ENCODE data around the gene CCBE1.

CCBE1 gene

GRCh38 chr18:59575995-59576394 lies 121.2 kb downstream of the CCBE1 start:
- Histone ChIP-seq H3K36me3 (ENCODE audit: control insufficient read depth in 1 of 2, insufficient read depth in 2 of 2, low read depth in 1 of 2, low read length in 2 of 2) (no peaks in the 10 kb centered on the region), H3K14ac (ENCODE audit: low read length in 2 of 2) (no peak overlapping the region), H3K4me3 (ENCODE audit: insufficient read depth in 1 of 2, low read depth in 1 of 2, low read length in 2 of 2) (no peak overlapping the region), H3K9ac (ENCODE audit: low read length) (no peak overlapping the region), H2AFZ (ENCODE audit: low read depth, low read length) (no peak overlapping the region), H4K8ac (ENCODE audit: low read length) (no peak overlapping the region), H4K91ac (ENCODE audit: low read length) (no peak overlapping the region), H3K4me2 (ENCODE audit: low read length, poor library complexity, severe bottlenecking) (no peak overlapping the region), H3K79me1 (replicated peaks; ENCODE audit: low read length, poor library complexity, severe bottlenecking) (no peaks in the 10 kb centered on the region), H3K9me3 (ENCODE audit: control insufficient read depth, low read length) (no peaks in the 10 kb centered on the region), H3K4ac (ENCODE audit: low read depth in 1 of 2, low read length in 2 of 2) (no peak overlapping the region), H3K27me3 (ENCODE audit: control insufficient read depth in 1 of 2, insufficient read depth in 1 of 2, low read length in 2 of 2) (no peaks in the 10 kb centered on the region), H3K18ac (ENCODE audit: low read depth in 1 of 2, low read length in 2 of 2) (no peak overlapping the region), H2BK5ac (ENCODE audit: low read depth, low read length, poor library complexity, severe bottlenecking) (no peak overlapping the region), H3K23ac (ENCODE audit: low read length in 2 of 2) (no peak overlapping the region), H2BK120ac (ENCODE audit: low read depth, low read length) (no peak overlapping the region), H3K27ac (ENCODE audit: low read length, poor library complexity, severe bottlenecking) (no peak overlapping the region), H2BK15ac (ENCODE audit: low read depth, poor library complexity, severe bottlenecking) (no peak overlapping the region), H2AK5ac (ENCODE audit: low read length, severe bottlenecking) (no peak overlapping the region), H2BK12ac (ENCODE audit: low read length in 2 of 2) (no peak overlapping the region), H3K4me1 (ENCODE audit: control insufficient read depth, insufficient read depth, low read depth, low read length) (no peaks in the 10 kb centered on the region)
- DNase-seq: no peak
- WGBS: 81% methylated on average over 3 of the region's 4 CpGs

- no peaks in the 10 kb centered on the region for H3K4me1 ChIP-seq (ENCODE audit: control insufficient read depth, insufficient read depth, low read depth, low read length)
- no peak overlapping the region for H3K4me2 ChIP-seq (ENCODE audit: low read length, poor library complexity, severe bottlenecking)
- H2BK5ac ChIP-seq (ENCODE audit: low read depth, low read length, poor library complexity, severe bottlenecking): no peak overlapping the region
- peaks cover 0 to 6% of the 10 kb centered on the region in 2 experiments for H3K27me3 ChIP-seq (ENCODE audit: control insufficient read depth in 1 of 2, insufficient read depth in 1 of 2, low read length in 2 of 2)
- no peak overlapping the region for H3K9ac ChIP-seq (ENCODE audit: low read length)
- no peak overlapping the region for H3K4ac ChIP-seq (ENCODE audit: low read depth in 1 of 2, low read length in 2 of 2)
- WGBS: 85% methylated on average over 1 of the region's 2 CpGs
- no peak overlapping the region for H2BK120ac ChIP-seq (ENCODE audit: low read depth, low read length)
- no peak overlapping the region for H3K4me3 ChIP-seq (ENCODE audit: insufficient read depth in 1 of 2, low read depth in 1 of 2, low read length in 2 of 2)
- H2BK15ac ChIP-seq (ENCODE audit: low read depth, poor library complexity, severe bottlenecking): no peak overlapping the region
- no peak overlapping the region for H3K23ac ChIP-seq (ENCODE audit: low read length in 2 of 2)
- no peak overlapping the region for H2BK12ac ChIP-seq (ENCODE audit: low read length in 2 of 2)
- H3K27ac ChIP-seq (ENCODE audit: low read length, poor library complexity, severe bottlenecking): no peak overlapping the region
- H2AK5ac ChIP-seq (ENCODE audit: low read length, severe bottlenecking): no peak overlapping the region
- no peak overlapping the region for H2AFZ ChIP-seq (ENCODE audit: low read depth, low read length)
- no peak overlapping the region for H4K8ac ChIP-seq (ENCODE audit: low read length)
- no peaks in the 10 kb centered on the region for H3K79me1 ChIP-seq (replicated peaks; ENCODE audit: low read length, poor library complexity, severe bottlenecking)
- no peak for DNase-seq
- H3K36me3 ChIP-seq (ENCODE audit: control insufficient read depth in 1 of 2, insufficient read depth in 2 of 2, low read depth in 1 of 2, low read length in 2 of 2): no peaks in the 10 kb centered on the region
- no peak overlapping the region for H4K91ac ChIP-seq (ENCODE audit: low read length)
- H3K18ac ChIP-seq (ENCODE audit: low read depth in 1 of 2, low read length in 2 of 2): no peak overlapping the region
- H3K14ac ChIP-seq (ENCODE audit: low read length in 2 of 2): no peak overlapping the region
- H3K9me3 ChIP-seq (ENCODE audit: control insufficient read depth, low read length): no peaks in the 10 kb centered on the region
These were observed 123.3 kb downstream of the CCBE1 start for GRCh38 chr18:59573962-59574361.

- 72% methylated on average over 2 of the region's 2 CpGs for WGBS
- Histone ChIP-seq H2BK120ac (ENCODE audit: low read depth, low read length) (no peak overlapping the region), H2BK15ac (ENCODE audit: low read depth, poor library complexity, severe bottlenecking) (no peak overlapping the region)
These were observed 125.3 kb downstream of the CCBE1 start for GRCh38 chr18:59571902-59572301.

GRCh38 chr18:59570796-59571195 lies 126.4 kb downstream of the CCBE1 start:
- DNase-seq: no peak
- Histone ChIP-seq H3K79me1 (replicated peaks; ENCODE audit: low read length, poor library complexity, severe bottlenecking) (no peaks in the 10 kb centered on the region), H2AFZ (ENCODE audit: low read depth, low read length) (no peak overlapping the region), H3K4me1 (ENCODE audit: control insufficient read depth, insufficient read depth, low read depth, low read length) (no peaks in the 10 kb centered on the region), H4K91ac (ENCODE audit: low read length) (no peak overlapping the region), H3K27ac (ENCODE audit: low read length, poor library complexity, severe bottlenecking) (no peak overlapping the region), H2BK12ac (ENCODE audit: low read length in 2 of 2) (no peak overlapping the region), H2BK15ac (ENCODE audit: low read depth, poor library complexity, severe bottlenecking) (no peak overlapping the region), H4K8ac (ENCODE audit: low read length) (no peak overlapping the region), H3K27me3 (ENCODE audit: control insufficient read depth in 1 of 2, insufficient read depth in 1 of 2, low read length in 2 of 2) (peaks cover 0 to 6% of the 10 kb centered on the region in 2 experiments), H3K4me2 (ENCODE audit: low read length, poor library complexity, severe bottlenecking) (no peak overlapping the region), H3K36me3 (ENCODE audit: control insufficient read depth in 1 of 2, insufficient read depth in 2 of 2, low read depth in 1 of 2, low read length in 2 of 2) (no peaks in the 10 kb centered on the region), H3K9ac (ENCODE audit: low read length) (no peak overlapping the region), H3K14ac (ENCODE audit: low read length in 2 of 2) (no peak overlapping the region), H2AK5ac (ENCODE audit: low read length, severe bottlenecking) (no peak overlapping the region), H3K18ac (ENCODE audit: low read depth in 1 of 2, low read length in 2 of 2) (no peak overlapping the region), H3K4me3 (ENCODE audit: insufficient read depth in 1 of 2, low read depth in 1 of 2, low read length in 2 of 2) (no peak overlapping the region), H3K23ac (ENCODE audit: low read length in 2 of 2) (no peak overlapping the region), H3K4ac (ENCODE audit: low read depth in 1 of 2, low read length in 2 of 2) (no peak overlapping the region), H2BK5ac (ENCODE audit: low read depth, low read length, poor library complexity, severe bottlenecking) (no peak overlapping the region), H2BK120ac (ENCODE audit: low read depth, low read length) (no peak overlapping the region), H3K9me3 (ENCODE audit: control insufficient read depth, low read length) (no peaks in the 10 kb centered on the region)
- WGBS: 64% methylated on average over 5 of the region's 6 CpGs

More at GRCh38 chr18:59571902-59572301, 125.3 kb downstream of the CCBE1 start:
- no peak overlapping the region for H3K9ac ChIP-seq (ENCODE audit: low read length)
- no peak overlapping the region for H3K27ac ChIP-seq (ENCODE audit: low read length, poor library complexity, severe bottlenecking)
- H3K4ac ChIP-seq (ENCODE audit: low read depth in 1 of 2, low read length in 2 of 2): no peak overlapping the region
- no peak overlapping the region for H2AFZ ChIP-seq (ENCODE audit: low read depth, low read length)
- peaks cover 0 to 6% of the 10 kb centered on the region in 2 experiments for H3K27me3 ChIP-seq (ENCODE audit: control insufficient read depth in 1 of 2, insufficient read depth in 1 of 2, low read length in 2 of 2)
- H3K4me3 ChIP-seq (ENCODE audit: insufficient read depth in 1 of 2, low read depth in 1 of 2, low read length in 2 of 2): no peak overlapping the region
- no peak overlapping the region for H4K91ac ChIP-seq (ENCODE audit: low read length)
- no peak overlapping the region for H4K8ac ChIP-seq (ENCODE audit: low read length)
- no peaks in the 10 kb centered on the region for H3K79me1 ChIP-seq (replicated peaks; ENCODE audit: low read length, poor library complexity, severe bottlenecking)
- H3K4me1 ChIP-seq (ENCODE audit: control insufficient read depth, insufficient read depth, low read depth, low read length): no peaks in the 10 kb centered on the region
- H3K18ac ChIP-seq (ENCODE audit: low read depth in 1 of 2, low read length in 2 of 2): no peak overlapping the region
- H3K9me3 ChIP-seq (ENCODE audit: control insufficient read depth, low read length): no peaks in the 10 kb centered on the region
- no peak overlapping the region for H2BK5ac ChIP-seq (ENCODE audit: low read depth, low read length, poor library complexity, severe bottlenecking)
- H2BK12ac ChIP-seq (ENCODE audit: low read length in 2 of 2): no peak overlapping the region
- H3K36me3 ChIP-seq (ENCODE audit: control insufficient read depth in 1 of 2, insufficient read depth in 2 of 2, low read depth in 1 of 2, low read length in 2 of 2): no peaks in the 10 kb centered on the region
- H3K14ac ChIP-seq (ENCODE audit: low read length in 2 of 2): no peak overlapping the region
- H3K4me2 ChIP-seq (ENCODE audit: low read length, poor library complexity, severe bottlenecking): no peak overlapping the region
- H3K23ac ChIP-seq (ENCODE audit: low read length in 2 of 2): no peak overlapping the region
- DNase-seq: no peak
- no peak overlapping the region for H2AK5ac ChIP-seq (ENCODE audit: low read length, severe bottlenecking)

All from mesenchymal stem cell (in vitro differentiated cells and primary cell).